Vagina (tissue), 2 donors: ENCODE data around the gene ELK3. TPM values are rescaled to one million over a fixed set of nuclear protein-coding genes. Genes with fewer than 3 reads are reported as not detected.

Experiments used
- DNase-seq, 2 donors: peaks; one replicate each; pipeline ENCODE4 v3.0.0-alpha.2; 2017; ENCODE audit errors: extremely low spot score in 2 of 2
- H3K27ac ChIP-seq: fragments of 200-600 bp; sonication (generic); one replicate; pipeline ENCODE4 v1.5.1; 2019
- H3K27me3 ChIP-seq: fragments of 200-600 bp; sonication (generic); one replicate; pipeline ENCODE4 v1.5.1; 2019
- H3K36me3 ChIP-seq, 2 donors: fragments of 200-600 bp; sonication (generic); one replicate each; pipeline ENCODE4 v1.5.1; 2017 to 2019
- H3K4me1 ChIP-seq: fragments of 200-600 bp; sonication (generic); one replicate; pipeline ENCODE4 v1.5.1; 2019
- H3K4me3 ChIP-seq, 2 donors: fragments of 200-600 bp; sonication (generic); 1 replicate in 1 of 2; 2 replicates in 1 of 2; pipeline ENCODE4 v1.5.1; 2016 to 2019
- H3K9me3 ChIP-seq: fragments of 200-600 bp; sonication (generic); one replicate; pipeline ENCODE4 v1.5.1; 2019
- POLR2A ChIP-seq, 2 donors: fragments of 450-650 bp; IDR thresholded peaks; one replicate each; pipeline ENCODE4 v1.6.1; 2017; ENCODE audit warnings: antibody characterized with exemption in 2 of 2, mild to moderate bottlenecking in 2 of 2, moderate library complexity in 2 of 2
- POLR2AphosphoS5 ChIP-seq, 2 donors: sonication (generic); formaldehyde crosslinking; IDR thresholded peaks; one replicate each; pipeline ENCODE4 v1.9.0; 2017; ENCODE audit warnings: antibody characterized with exemption in 2 of 2, mild to moderate bottlenecking in 2 of 2, low read depth in 1 of 2; ENCODE audit not compliant: insufficient read depth in 1 of 2
- intact Hi-C: fragments of 100-400 bp; cut with DNase I; formaldehyde crosslinking; loops from one replicate; pipeline ENCODE4 v1.15.1; 2023
- total RNA-seq: library from RNA; depleted of rRNA; stranded (reverse); fragments of >200 nt; gene quantifications from one replicate; pipeline ENCODE4 v1.2.3, GENCODE V29; 2016
- TF ChIP-seq, protein P1 (sequence below), 3 experiments: fragments of 450-650 bp in 2 of 3; fragments of 200-600 bp in 1 of 3; sonication (generic) in 1 of 3; IDR thresholded peaks; one replicate each; pipeline ENCODE4 v1.5.1; 2017 to 2019; ENCODE audit warnings: antibody characterized with exemption in 3 of 3, mild to moderate bottlenecking in 2 of 3, moderate library complexity in 2 of 3

The ELK3 gene
- total RNA-seq, 1 donor from 2014 or later = 39.5 TPM

GRCh38 chr12:96295532-96296160, 101.5 kb downstream of the ELK3 start:
- intact Hi-C loops = no loop called here
- DNase-seq = no peak
- peaks cover 0 to 6% of the 10 kb centered on the region in 2 donors for H3K36me3 ChIP-seq
- no peaks in the 10 kb centered on the region for H3K4me1 ChIP-seq
- TF ChIP-seq POLR2AphosphoS5 (IDR thresholded peaks at IDR 0.05; ENCODE audit: insufficient read depth in 1 of 2, low read depth in 1 of 2) (no peak), POLR2A (IDR thresholded peaks at IDR 0.05) (no peak)
- TF ChIP-seq, protein P1, sequence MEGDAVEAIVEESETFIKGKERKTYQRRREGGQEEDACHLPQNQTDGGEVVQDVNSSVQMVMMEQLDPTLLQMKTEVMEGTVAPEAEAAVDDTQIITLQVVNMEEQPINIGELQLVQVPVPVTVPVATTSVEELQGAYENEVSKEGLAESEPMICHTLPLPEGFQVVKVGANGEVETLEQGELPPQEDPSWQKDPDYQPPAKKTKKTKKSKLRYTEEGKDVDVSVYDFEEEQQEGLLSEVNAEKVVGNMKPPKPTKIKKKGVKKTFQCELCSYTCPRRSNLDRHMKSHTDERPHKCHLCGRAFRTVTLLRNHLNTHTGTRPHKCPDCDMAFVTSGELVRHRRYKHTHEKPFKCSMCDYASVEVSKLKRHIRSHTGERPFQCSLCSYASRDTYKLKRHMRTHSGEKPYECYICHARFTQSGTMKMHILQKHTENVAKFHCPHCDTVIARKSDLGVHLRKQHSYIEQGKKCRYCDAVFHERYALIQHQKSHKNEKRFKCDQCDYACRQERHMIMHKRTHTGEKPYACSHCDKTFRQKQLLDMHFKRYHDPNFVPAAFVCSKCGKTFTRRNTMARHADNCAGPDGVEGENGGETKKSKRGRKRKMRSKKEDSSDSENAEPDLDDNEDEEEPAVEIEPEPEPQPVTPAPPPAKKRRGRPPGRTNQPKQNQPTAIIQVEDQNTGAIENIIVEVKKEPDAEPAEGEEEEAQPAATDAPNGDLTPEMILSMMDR (IDR thresholded peaks at IDR 0.05) = no peak
- H3K27me3 ChIP-seq = no peaks in the 10 kb centered on the region
- H3K9me3 ChIP-seq = no peaks in the 10 kb centered on the region
- H3K27ac ChIP-seq = no peak overlapping the region
- H3K4me3 ChIP-seq = no peak overlapping the region

DNA sequence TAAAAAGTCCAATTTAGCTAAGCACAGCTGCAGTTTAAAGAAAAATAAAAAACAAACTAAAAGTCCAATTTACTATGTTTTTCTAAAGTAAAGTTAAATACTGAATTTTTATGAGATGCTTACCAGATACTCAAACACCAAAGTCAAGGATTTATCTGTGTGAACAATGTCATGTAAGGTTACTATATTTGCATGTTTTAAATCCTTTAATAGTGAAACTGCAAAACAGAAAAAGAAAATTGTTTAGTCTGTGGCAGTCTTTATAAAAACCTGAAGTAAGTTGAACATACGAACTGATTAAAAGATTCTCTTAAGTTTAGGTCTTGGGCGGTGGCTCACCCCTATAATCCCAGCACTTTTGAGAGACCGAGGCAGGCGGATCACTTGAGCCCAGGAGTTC, 103.3 kb downstream of the ELK3 start:
- peaks cover 0 to 6% of the 10 kb centered on the region in 2 donors for H3K36me3 ChIP-seq
- intact Hi-C loops = no loop called here
- no peak for TF ChIP-seq POLR2AphosphoS5 (IDR thresholded peaks at IDR 0.05; ENCODE audit: insufficient read depth in 1 of 2, low read depth in 1 of 2)
- TF ChIP-seq, protein P1 (IDR thresholded peaks at IDR 0.05) = no peak
- TF ChIP-seq POLR2A (IDR thresholded peaks at IDR 0.05) = no peak

GRCh38 chr12:96300064-96300463, 105.9 kb downstream of the ELK3 start:
- H3K27ac ChIP-seq = no peak overlapping the region
- DNase-seq = no peak
- peaks cover 0 to 6% of the 10 kb centered on the region in 2 donors for H3K36me3 ChIP-seq
- H3K4me1 ChIP-seq = no peaks in the 10 kb centered on the region
- intact Hi-C loops = no loop called here
- no peaks in the 10 kb centered on the region for H3K9me3 ChIP-seq
- TF ChIP-seq POLR2A (IDR thresholded peaks at IDR 0.05) (no peak), POLR2AphosphoS5 (IDR thresholded peaks at IDR 0.05; ENCODE audit: insufficient read depth in 1 of 2, low read depth in 1 of 2) (no peak)
- TF ChIP-seq, protein P1 (IDR thresholded peaks at IDR 0.05) = no peak
- no peaks in the 10 kb centered on the region for H3K27me3 ChIP-seq
- no peak overlapping the region for H3K4me3 ChIP-seq

More for the DNA sequence above, 103.3 kb downstream of the ELK3 start:
- no peak overlapping the region for H3K27ac ChIP-seq
- DNase-seq = no peak
- no peaks in the 10 kb centered on the region for H3K4me1 ChIP-seq
- no peak overlapping the region for H3K4me3 ChIP-seq
- no peaks in the 10 kb centered on the region for H3K27me3 ChIP-seq
- no peaks in the 10 kb centered on the region for H3K9me3 ChIP-seq

DNA sequence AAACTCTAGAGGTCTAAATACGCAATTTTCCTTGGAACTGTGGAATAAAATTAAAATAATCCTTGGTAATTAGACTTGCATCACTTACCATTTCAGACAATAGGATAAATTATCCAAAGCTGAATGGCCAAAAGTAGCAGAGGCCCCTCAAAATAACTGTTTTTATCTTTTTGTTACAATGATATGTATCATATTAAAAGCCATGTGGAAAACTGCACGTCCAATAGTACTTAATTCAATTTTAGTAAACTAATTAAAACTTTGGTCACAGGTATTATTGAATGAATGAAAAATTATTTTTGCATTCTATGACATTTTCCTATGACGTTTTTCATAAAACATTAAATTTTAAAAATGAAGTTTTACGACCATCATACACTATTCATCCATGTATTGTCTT, 107.6 kb downstream of the ELK3 start:
- Histone ChIP-seq H3K9me3 (no peaks in the 10 kb centered on the region), H3K36me3 (peaks cover 0 to 6% of the 10 kb centered on the region in 2 donors), H3K4me1 (no peaks in the 10 kb centered on the region), H3K4me3 (no peak overlapping the region), H3K27me3 (no peaks in the 10 kb centered on the region), H3K27ac (no peak overlapping the region)
- no peak for DNase-seq
- TF ChIP-seq POLR2AphosphoS5 (IDR thresholded peaks at IDR 0.05; ENCODE audit: insufficient read depth in 1 of 2, low read depth in 1 of 2) (no peak), POLR2A (IDR thresholded peaks at IDR 0.05) (no peak)
- TF ChIP-seq, protein P1 (IDR thresholded peaks at IDR 0.05) = no peak
- intact Hi-C loops = no loop called here

- DNase-seq = no peak
- Histone ChIP-seq H3K27me3 (no peaks in the 10 kb centered on the region), H3K36me3 (no peaks in the 10 kb centered on the region), H3K9me3 (no peaks in the 10 kb centered on the region), H3K27ac (no peak overlapping the region), H3K4me1 (no peaks in the 10 kb centered on the region), H3K4me3 (no peak overlapping the region)
- intact Hi-C loops = no loop called here
- TF ChIP-seq POLR2AphosphoS5 (IDR thresholded peaks at IDR 0.05; ENCODE audit: insufficient read depth in 1 of 2, low read depth in 1 of 2) (no peak), POLR2A (IDR thresholded peaks at IDR 0.05) (no peak)
- TF ChIP-seq, protein P1 (IDR thresholded peaks at IDR 0.05) = no peak
Measured at GRCh38 chr12:96302687-96303310, 108.6 kb downstream of the ELK3 start.
